Measurements from ENCODE around the gene PRDM10. TPM values are rescaled to one million over a fixed set of nuclear protein-coding genes. Genes with fewer than 3 reads are reported as not detected.

PRDM10 gene
- total RNA-seq, 1 experiment from 2014 or later = 18.9 TPM

GRCh38 chr11:129973068-129973467, 29.6 kb downstream of the PRDM10 start:
- no peak for ATAC-seq
- CTCF ChIA-PET = interaction anchor here (0.5 to 2.1 kb wide), 15 partner anchors 14 to 943 kb away, joined by 3 to 17 read pairs (median 4); partner anchors contain the start of genes PRDM10 and SNX19

More at GRCh38 chr11:129973068-129973467, 29.6 kb downstream of the PRDM10 start:
- Mint-ChIP-seq H3K9me3 (peaks cover 4% of the 10 kb centered on the region; the same call in 1 of the 2 replicates), H3K27me3 (ENCODE audit: low read depth) (no peaks in the 10 kb centered on the region), H3K27ac (peak overlapping the region; percentile 96), H3K4me1 (peaks cover 25% of the 10 kb centered on the region), H3K36me3 (peaks cover 12% of the 10 kb centered on the region), H3K4me3 (peak overlapping the region; percentile 11; the same call in 1 of the 2 replicates)
- no peak for DNase-seq (ENCODE audit: low spot score)
- POLR2A ChIA-PET = interaction anchor here (0.6 to 2.3 kb wide), 5 partner anchors 19 to 173 kb away, joined by 3 to 16 read pairs (median 3); partner anchors contain the start of genes APLP2 and PRDM10
- no peak for TF ChIP-seq ZBTB21 (CRISPR knock-in tag; IDR thresholded peaks at IDR 0.05; ENCODE audit: borderline replicate concordance)
- TF ChIP-seq, protein P1, sequence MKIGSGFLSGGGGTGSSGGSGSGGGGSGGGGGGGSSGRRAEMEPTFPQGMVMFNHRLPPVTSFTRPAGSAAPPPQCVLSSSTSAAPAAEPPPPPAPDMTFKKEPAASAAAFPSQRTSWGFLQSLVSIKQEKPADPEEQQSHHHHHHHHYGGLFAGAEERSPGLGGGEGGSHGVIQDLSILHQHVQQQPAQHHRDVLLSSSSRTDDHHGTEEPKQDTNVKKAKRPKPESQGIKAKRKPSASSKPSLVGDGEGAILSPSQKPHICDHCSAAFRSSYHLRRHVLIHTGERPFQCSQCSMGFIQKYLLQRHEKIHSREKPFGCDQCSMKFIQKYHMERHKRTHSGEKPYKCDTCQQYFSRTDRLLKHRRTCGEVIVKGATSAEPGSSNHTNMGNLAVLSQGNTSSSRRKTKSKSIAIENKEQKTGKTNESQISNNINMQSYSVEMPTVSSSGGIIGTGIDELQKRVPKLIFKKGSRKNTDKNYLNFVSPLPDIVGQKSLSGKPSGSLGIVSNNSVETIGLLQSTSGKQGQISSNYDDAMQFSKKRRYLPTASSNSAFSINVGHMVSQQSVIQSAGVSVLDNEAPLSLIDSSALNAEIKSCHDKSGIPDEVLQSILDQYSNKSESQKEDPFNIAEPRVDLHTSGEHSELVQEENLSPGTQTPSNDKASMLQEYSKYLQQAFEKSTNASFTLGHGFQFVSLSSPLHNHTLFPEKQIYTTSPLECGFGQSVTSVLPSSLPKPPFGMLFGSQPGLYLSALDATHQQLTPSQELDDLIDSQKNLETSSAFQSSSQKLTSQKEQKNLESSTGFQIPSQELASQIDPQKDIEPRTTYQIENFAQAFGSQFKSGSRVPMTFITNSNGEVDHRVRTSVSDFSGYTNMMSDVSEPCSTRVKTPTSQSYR (CRISPR knock-in tag; IDR thresholded peaks at IDR 0.05) = no peak
- no peak for TF ChIP-seq IRF2 (CRISPR knock-in tag; IDR thresholded peaks at IDR 0.05; ENCODE audit: borderline replicate concordance, low read depth)
- TF ChIP-seq ZNF232 (CRISPR knock-in tag; IDR thresholded peaks at IDR 0.05) = no peak
- no peak for TF ChIP-seq E2F1 (CRISPR knock-in tag; IDR thresholded peaks at IDR 0.05)
- TF ChIP-seq ZNF121 (CRISPR knock-in tag; IDR thresholded peaks at IDR 0.05) = no peak
- no peak for TF ChIP-seq ZNF425 (CRISPR knock-in tag; conservative IDR thresholded peaks at IDR 0.05)
- no peak for TF ChIP-seq EMX1 (CRISPR knock-in tag; IDR thresholded peaks at IDR 0.05)
- TF ChIP-seq, protein P2, sequence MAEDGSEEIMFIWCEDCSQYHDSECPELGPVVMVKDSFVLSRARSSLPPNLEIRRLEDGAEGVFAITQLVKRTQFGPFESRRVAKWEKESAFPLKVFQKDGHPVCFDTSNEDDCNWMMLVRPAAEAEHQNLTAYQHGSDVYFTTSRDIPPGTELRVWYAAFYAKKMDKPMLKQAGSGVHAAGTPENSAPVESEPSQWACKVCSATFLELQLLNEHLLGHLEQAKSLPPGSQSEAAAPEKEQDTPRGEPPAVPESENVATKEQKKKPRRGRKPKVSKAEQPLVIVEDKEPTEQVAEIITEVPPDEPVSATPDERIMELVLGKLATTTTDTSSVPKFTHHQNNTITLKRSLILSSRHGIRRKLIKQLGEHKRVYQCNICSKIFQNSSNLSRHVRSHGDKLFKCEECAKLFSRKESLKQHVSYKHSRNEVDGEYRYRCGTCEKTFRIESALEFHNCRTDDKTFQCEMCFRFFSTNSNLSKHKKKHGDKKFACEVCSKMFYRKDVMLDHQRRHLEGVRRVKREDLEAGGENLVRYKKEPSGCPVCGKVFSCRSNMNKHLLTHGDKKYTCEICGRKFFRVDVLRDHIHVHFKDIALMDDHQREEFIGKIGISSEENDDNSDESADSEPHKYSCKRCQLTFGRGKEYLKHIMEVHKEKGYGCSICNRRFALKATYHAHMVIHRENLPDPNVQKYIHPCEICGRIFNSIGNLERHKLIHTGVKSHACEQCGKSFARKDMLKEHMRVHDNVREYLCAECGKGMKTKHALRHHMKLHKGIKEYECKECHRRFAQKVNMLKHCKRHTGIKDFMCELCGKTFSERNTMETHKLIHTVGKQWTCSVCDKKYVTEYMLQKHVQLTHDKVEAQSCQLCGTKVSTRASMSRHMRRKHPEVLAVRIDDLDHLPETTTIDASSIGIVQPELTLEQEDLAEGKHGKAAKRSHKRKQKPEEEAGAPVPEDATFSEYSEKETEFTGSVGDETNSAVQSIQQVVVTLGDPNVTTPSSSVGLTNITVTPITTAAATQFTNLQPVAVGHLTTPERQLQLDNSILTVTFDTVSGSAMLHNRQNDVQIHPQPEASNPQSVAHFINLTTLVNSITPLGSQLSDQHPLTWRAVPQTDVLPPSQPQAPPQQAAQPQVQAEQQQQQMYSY (CRISPR knock-in tag; IDR thresholded peaks at IDR 0.05) = no peak
- TF ChIP-seq PREB (CRISPR knock-in tag; IDR thresholded peaks at IDR 0.05; ENCODE audit: borderline replicate concordance) = no peak
- TF ChIP-seq CREB1 (CRISPR knock-in tag; IDR thresholded peaks at IDR 0.05) = no peak
- no peak for TF ChIP-seq NR3C1 (CRISPR knock-in tag; conservative IDR thresholded peaks at IDR 0.05; ENCODE audit: low read depth)
- no peak for TF ChIP-seq GTF2I (CRISPR knock-in tag; conservative IDR thresholded peaks at IDR 0.05)
- no peak for TF ChIP-seq ATF3 (CRISPR knock-in tag; conservative IDR thresholded peaks at IDR 0.05)
- TF ChIP-seq MYBL2 (CRISPR knock-in tag; IDR thresholded peaks at IDR 0.05) = no peak
- TF ChIP-seq SP1 (CRISPR knock-in tag; conservative IDR thresholded peaks at IDR 0.05) = no peak
- no peak for TF ChIP-seq GABPB1 (CRISPR knock-in tag; IDR thresholded peaks at IDR 0.05)
